Brain microvascular endothelial cell (primary cell): ENCODE results near the gene GCFC2.

Source experiments
- DNase-seq: peaks from one replicate; pipeline ENCODE4 v3.0.0-alpha.2; 2020
- H3K27ac ChIP-seq: fragments of 250-450 bp; sonication (Bioruptor Pico); 2 replicates; pipeline ENCODE4 v1.5.1; 2020; ENCODE audit warnings: mild to moderate bottlenecking, moderate library complexity
- H3K27me3 ChIP-seq: fragments of 250-450 bp; sonication (Bioruptor Pico); replicated peaks from 2 replicates; pipeline ENCODE4 v1.5.1; 2020; ENCODE audit warnings: mild to moderate bottlenecking
- H3K36me3 ChIP-seq: fragments of 250-450 bp; sonication (Bioruptor Pico); replicated peaks from 2 replicates; pipeline ENCODE4 v1.5.1; 2020; ENCODE audit warnings: mild to moderate bottlenecking
- H3K4me3 ChIP-seq: 2 replicates; pipeline ENCODE4 v1.5.1; 2011; ENCODE audit warnings: low read depth, mild to moderate bottlenecking, control low read depth, low read length, moderate library complexity
- in situ Hi-C: cut with HindIII; loops from 2 replicates; pipeline ENCODE4 v1.10.0; 2017; ENCODE audit warnings: low sequenced_read_pairs, low pct_ligation_motif_present
- TF ChIP-seq, protein P1 (sequence below): IDR thresholded peaks from 2 replicates; pipeline ENCODE4 v1.5.1; 2011; ENCODE audit warnings: low read depth, mild to moderate bottlenecking, moderate library complexity, low read length, control low read depth, inconsistent platforms; ENCODE audit errors: missing control alignments

The GCFC2 gene

DNA sequence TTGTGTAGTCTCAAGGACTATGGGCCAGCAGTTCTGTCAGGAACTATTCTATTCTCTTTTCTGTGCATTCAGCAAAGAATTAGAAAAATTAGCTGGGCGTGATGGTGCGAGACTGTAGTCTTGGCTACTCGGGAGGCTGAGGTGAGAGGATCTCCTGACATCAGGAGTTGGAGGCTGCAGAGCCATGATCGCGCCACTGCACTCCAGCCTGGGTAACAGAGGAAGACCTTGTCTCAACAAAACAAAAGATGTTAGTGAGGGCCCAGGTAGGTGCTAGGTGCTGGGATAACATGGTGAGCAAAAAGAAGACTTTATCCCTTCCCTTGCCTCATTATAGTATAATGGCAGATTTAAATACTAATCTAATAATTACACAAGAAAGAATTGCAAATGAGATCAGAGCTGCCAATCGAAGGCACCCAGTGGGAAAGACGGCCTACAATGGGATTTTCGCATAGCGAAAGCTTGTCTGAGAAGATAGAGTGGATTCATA lies 64.6 kb downstream of the GCFC2 start:
- Histone ChIP-seq H3K27me3 (no peaks in the 10 kb centered on the region), H3K27ac (peak overlapping the region; percentile 55), H3K4me3 (peak overlapping the region; percentile 97), H3K36me3 (peaks cover 7% of the 10 kb centered on the region)
- no peak for DNase-seq
- in situ Hi-C loops = no loop called here
- TF ChIP-seq, protein P1, sequence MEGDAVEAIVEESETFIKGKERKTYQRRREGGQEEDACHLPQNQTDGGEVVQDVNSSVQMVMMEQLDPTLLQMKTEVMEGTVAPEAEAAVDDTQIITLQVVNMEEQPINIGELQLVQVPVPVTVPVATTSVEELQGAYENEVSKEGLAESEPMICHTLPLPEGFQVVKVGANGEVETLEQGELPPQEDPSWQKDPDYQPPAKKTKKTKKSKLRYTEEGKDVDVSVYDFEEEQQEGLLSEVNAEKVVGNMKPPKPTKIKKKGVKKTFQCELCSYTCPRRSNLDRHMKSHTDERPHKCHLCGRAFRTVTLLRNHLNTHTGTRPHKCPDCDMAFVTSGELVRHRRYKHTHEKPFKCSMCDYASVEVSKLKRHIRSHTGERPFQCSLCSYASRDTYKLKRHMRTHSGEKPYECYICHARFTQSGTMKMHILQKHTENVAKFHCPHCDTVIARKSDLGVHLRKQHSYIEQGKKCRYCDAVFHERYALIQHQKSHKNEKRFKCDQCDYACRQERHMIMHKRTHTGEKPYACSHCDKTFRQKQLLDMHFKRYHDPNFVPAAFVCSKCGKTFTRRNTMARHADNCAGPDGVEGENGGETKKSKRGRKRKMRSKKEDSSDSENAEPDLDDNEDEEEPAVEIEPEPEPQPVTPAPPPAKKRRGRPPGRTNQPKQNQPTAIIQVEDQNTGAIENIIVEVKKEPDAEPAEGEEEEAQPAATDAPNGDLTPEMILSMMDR = no peak

DNA sequence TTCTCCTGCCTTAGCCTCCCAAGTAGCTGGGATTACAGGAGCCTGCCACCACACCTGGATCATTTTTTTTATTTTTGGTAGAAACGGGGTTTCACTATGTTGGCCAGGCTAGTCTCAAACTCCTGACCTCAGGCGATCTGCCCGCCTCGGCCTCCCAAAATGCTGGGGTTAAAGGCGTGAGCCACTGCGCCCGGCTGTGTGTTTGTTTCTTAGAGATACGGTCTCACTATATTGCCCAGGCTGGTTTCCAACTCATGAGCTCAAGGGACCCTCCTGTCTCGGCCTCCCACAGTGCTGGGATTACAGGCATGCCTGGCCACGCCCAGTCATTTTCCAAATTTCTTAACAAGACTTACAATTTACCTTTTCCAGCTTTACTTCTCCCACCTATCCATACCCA lies 65.1 kb downstream of the GCFC2 start:
- in situ Hi-C loops = no loop called here
- TF ChIP-seq, protein P1 = no peak
- no peaks in the 10 kb centered on the region for H3K27me3 ChIP-seq
- H3K4me3 ChIP-seq = no peak overlapping the region
- no peak overlapping the region for H3K27ac ChIP-seq
- H3K36me3 ChIP-seq = peaks cover 2% of the 10 kb centered on the region
- no peak for DNase-seq

DNA sequence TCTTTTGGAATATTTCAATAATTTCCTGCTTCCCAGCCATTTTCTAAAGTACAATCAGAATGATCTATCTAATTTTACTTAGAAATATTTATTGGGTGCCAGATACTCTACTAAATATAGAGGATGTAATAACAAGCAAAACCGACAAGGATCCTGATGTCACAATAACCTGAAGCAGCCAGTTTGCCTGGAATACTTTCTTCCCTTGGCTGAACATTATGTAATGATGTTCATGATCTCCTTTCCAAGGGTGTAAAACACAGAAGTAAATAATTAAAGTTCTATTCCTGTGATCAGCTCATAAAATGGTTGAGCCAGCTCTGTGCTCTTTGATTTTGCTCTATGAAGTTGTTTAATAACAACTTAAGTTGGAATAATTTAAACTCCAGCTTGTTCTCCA lies 66.7 kb downstream of the GCFC2 start:
- in situ Hi-C loops = no loop called here
- TF ChIP-seq, protein P1 = no peak
- no peaks in the 10 kb centered on the region for H3K36me3 ChIP-seq
- no peak for DNase-seq
- no peak overlapping the region for H3K27ac ChIP-seq
- H3K27me3 ChIP-seq = no peaks in the 10 kb centered on the region
- no peak overlapping the region for H3K4me3 ChIP-seq

DNA sequence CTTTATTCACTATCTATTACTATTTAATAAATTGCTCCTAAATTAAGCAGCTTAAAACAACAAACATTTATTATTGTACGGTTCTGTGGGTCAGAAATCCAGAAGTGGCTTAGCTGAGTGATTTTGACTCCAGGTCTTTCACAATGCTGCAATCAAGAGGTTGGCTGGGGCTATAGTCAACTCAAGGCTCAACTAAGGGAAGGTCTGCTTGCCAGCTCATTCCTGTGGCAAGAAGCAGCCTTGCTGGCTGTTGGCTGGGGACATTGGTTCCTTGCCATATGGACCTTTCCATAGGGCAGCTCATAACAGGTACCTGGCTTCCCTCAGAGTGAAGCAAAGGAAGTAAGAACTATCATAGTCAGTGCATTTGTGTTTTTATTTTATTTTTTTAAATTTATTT lies 69.1 kb downstream of the GCFC2 start:
- TF ChIP-seq, protein P1 = no peak
- no peak overlapping the region for H3K4me3 ChIP-seq
- DNase-seq = no peak
- no peaks in the 10 kb centered on the region for H3K36me3 ChIP-seq
- H3K27me3 ChIP-seq = no peaks in the 10 kb centered on the region
- H3K27ac ChIP-seq = no peak overlapping the region
- in situ Hi-C loops = no loop called here

DNA sequence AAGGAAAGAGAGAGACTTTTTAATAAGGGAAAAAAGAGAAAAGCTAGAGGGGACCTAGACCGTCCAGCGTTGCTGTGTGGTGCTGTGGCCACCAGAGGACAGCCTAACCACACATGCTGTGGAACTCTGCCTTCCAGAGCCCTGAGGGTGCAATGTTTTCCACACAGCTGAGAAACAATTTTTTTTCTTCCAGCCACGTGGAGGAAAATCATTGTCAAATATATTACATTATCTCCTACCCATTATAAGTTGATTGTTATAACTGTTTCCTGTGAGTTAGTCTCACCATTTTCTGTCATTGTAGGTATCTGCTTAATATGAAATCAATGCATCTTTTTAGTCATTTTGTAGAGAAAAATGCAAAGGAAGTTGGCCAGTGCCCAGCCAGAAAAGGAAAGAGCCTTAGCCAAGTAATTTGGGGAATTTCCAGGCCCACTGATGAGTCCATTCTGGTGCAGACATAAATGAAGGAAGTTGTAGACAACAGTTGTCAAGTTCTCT lies 70.0 kb downstream of the GCFC2 start:
- H3K27ac ChIP-seq = no peak overlapping the region
- in situ Hi-C loops = no loop called here

DNA sequence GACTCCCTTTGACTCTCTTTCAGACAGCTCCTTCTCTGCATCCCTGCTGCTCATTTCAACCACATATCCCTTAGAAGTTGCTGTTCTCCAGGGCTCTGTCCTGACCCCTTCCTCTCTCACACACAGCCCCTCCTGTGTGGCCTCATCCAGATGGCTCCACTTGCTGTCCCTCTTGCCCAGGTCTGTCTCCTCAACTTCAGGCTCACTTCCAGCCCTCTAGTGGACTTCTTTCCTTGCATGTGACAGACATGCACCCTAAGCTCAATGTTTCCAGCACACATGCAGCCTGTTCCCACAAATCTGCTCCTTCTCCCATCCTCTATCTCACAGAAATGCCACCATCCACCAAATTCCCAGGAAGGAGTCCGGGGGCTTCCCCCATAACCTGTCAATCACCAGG lies 73.1 kb downstream of the GCFC2 start:
- no peaks in the 10 kb centered on the region for H3K27me3 ChIP-seq
- no peak for DNase-seq
- H3K4me3 ChIP-seq = no peak overlapping the region
- H3K36me3 ChIP-seq = no peaks in the 10 kb centered on the region
- in situ Hi-C loops = no loop called here
- no peak overlapping the region for H3K27ac ChIP-seq
- TF ChIP-seq, protein P1 = peak; percentile 7

More for the DNA sequence above, 70.0 kb downstream of the GCFC2 start:
- H3K4me3 ChIP-seq = no peak overlapping the region
- TF ChIP-seq, protein P1 = peak; percentile 100
- H3K27me3 ChIP-seq = no peaks in the 10 kb centered on the region
- peak; percentile 61 for DNase-seq
- H3K36me3 ChIP-seq = no peaks in the 10 kb centered on the region
